ENCODE data around the gene PCMTD2. TPM values are rescaled to one million over a fixed set of nuclear protein-coding genes. Genes with fewer than 3 reads are reported as not detected.

Gene PCMTD2
- total and polyA plus RNA-seq, 10 of the 15 experiments (the other 5 are each of a cell fraction or from before 2014, with no cell fraction given) = 6.8 to 36.8 (median 16.5) TPM

DNA sequence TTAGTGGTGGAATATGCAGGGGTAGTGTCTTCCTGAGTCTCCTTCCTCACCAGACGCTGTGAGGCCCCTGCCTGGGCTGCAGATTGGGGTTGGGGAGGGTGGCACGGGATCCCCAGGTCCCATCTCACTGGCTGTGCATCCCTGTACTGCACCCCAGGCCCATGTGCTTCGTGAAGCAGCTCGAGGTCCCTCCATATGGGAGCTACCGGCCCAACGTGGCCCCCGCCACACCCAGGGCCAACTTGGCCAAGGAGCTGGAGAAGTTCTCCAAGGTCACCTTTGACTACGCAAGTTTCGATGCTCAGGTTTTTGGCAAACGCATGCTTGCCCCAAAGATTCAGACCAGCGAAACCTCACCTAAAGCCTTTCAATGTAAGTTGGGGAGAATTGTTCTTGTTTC is 38.6 kb upstream of the PCMTD2 start:
- Histone ChIP-seq H2AFZ (ENCODE audit: control insufficient read depth, low read depth, low read length) (no peak overlapping the region), H3K79me2 (ENCODE audit: control insufficient read depth, insufficient read depth, low read length) (no peaks in the 10 kb centered on the region), H3K27ac (ENCODE audit: control insufficient read depth, insufficient read depth) (no peak overlapping the region), H3K36me3 (ENCODE audit: control insufficient read depth in 2 of 2, insufficient read depth in 2 of 2, low read length in 1 of 2) (no peaks in the 10 kb centered on the region), H3K4me1 (ENCODE audit: control insufficient read depth, insufficient read depth, low read length) (no peaks in the 10 kb centered on the region), H3K9me3 (replicated peaks; ENCODE audit: control insufficient read depth, insufficient read depth, low read length) (no peaks in the 10 kb centered on the region), H3K4me2 (ENCODE audit: control insufficient read depth, insufficient read depth) (no peak overlapping the region), H3K27me3 (replicated peaks in 1 of 2; ENCODE audit: control insufficient read depth in 2 of 2, insufficient read depth in 2 of 2, low read length in 1 of 2) (peaks cover 0 to 5% of the 10 kb centered on the region in 2 experiments; a peak in 2 of 4 replicates), H3K4me3 (no peak overlapping the region), H3K9ac (ENCODE audit: control insufficient read depth, insufficient read depth, low read length) (no peak overlapping the region), H4K20me1 (ENCODE audit: control insufficient read depth, insufficient read depth) (no peaks in the 10 kb centered on the region)
- no peak for ATAC-seq
- ChIA-PET SMC1A (ENCODE audit: uncharacterized antibody, unreplicated experiment) (no interaction called here), POLR2A (no interaction called here), RAD21 (ENCODE audit: unreplicated experiment) (no interaction called here), CTCF (no interaction called here)
- no peak for DNase-seq (ENCODE audit: low read depth, low spot score)
- TF ChIP-seq LARP7 (IDR thresholded peaks at IDR 0.05) = no peak
- TF ChIP-seq, protein P1, sequence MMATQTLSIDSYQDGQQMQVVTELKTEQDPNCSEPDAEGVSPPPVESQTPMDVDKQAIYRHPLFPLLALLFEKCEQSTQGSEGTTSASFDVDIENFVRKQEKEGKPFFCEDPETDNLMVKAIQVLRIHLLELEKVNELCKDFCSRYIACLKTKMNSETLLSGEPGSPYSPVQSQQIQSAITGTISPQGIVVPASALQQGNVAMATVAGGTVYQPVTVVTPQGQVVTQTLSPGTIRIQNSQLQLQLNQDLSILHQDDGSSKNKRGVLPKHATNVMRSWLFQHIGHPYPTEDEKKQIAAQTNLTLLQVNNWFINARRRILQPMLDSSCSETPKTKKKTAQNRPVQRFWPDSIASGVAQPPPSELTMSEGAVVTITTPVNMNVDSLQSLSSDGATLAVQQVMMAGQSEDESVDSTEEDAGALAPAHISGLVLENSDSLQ (IDR thresholded peaks at IDR 0.05) = no peak
- in situ Hi-C loops (cut with MboI) (no loop called here), intact Hi-C loops (cut with micrococcal nuclease; ENCODE audit: unreplicated experiment) (no loop called here)
- WGBS (ENCODE audit: insufficient coverage, insufficient replicate concordance, low lambda C conversion rate, missing lambda C conversion rate) = 26% methylated on average over 11 of the region's 11 CpGs
- FAIRE-seq = no peak
- BruUV-seq (replicated peaks) = no TSS peak

DNA sequence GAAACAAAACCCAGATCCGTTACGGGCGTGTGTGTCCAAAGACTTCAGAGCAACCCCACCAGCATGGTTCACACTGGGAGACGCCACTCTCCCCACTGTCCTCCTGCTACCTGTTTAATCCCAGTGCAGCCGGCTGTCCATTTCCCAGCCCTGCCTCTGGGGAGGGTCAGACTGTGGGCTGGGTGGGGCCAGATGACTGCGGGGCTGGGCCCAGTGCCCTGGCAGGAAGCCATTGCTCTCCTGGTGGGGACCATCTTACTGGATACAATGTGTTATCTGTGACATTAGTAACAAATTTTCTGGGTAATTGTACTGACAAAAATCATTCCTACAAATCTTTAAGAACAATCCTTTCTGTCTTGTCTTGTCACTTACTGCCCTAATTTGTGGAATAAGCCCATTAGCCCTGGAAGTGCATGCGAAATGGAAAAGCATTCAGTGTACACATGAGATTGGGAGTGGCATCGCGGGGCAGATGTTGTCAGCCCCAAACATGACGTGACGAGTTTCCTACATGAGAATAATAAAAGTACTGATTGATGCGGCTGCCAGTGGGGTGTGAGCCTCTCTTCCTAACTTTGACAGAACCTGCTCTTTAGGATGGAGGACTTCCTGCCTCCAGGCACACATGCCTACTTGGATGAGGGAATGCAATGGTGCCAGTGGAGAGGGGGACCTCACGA is 37.9 kb upstream of the PCMTD2 start:
- RAD21 ChIA-PET (ENCODE audit: unreplicated experiment) = no interaction called here
- CTCF ChIA-PET = no interaction called here
- BruUV-seq (replicated peaks) = no TSS peak
- H2AFZ ChIP-seq (ENCODE audit: control insufficient read depth, low read depth, low read length) = no peak overlapping the region
- no peak for ATAC-seq
- intact Hi-C loops (cut with micrococcal nuclease; ENCODE audit: unreplicated experiment) = no loop called here
- POLR2A ChIA-PET = no interaction called here
- SMC1A ChIA-PET (ENCODE audit: uncharacterized antibody, unreplicated experiment) = no interaction called here
- no peaks in the 10 kb centered on the region for H3K36me3 ChIP-seq (ENCODE audit: control insufficient read depth in 2 of 2, insufficient read depth in 2 of 2, low read length in 1 of 2)
- peaks cover 0 to 6% of the 10 kb centered on the region in 2 experiments; a peak in 2 of 4 replicates for H3K27me3 ChIP-seq (replicated peaks in 1 of 2; ENCODE audit: control insufficient read depth in 2 of 2, insufficient read depth in 2 of 2, low read length in 1 of 2)
- H3K4me2 ChIP-seq (ENCODE audit: control insufficient read depth, insufficient read depth) = no peak overlapping the region
- H3K4me3 ChIP-seq = no peak overlapping the region
- H3K79me2 ChIP-seq (ENCODE audit: control insufficient read depth, insufficient read depth, low read length) = no peaks in the 10 kb centered on the region
- no peaks in the 10 kb centered on the region for H3K9me3 ChIP-seq (replicated peaks; ENCODE audit: control insufficient read depth, insufficient read depth, low read length)
- 46% methylated on average over 13 of the region's 13 CpGs for WGBS (ENCODE audit: insufficient coverage, insufficient replicate concordance, low lambda C conversion rate, missing lambda C conversion rate)
- no peak for DNase-seq (ENCODE audit: low read depth, low spot score)
- H3K9ac ChIP-seq (ENCODE audit: control insufficient read depth, insufficient read depth, low read length) = no peak overlapping the region
- no peaks in the 10 kb centered on the region for H4K20me1 ChIP-seq (ENCODE audit: control insufficient read depth, insufficient read depth)
- no peaks in the 10 kb centered on the region for H3K4me1 ChIP-seq (ENCODE audit: control insufficient read depth, insufficient read depth, low read length)
- H3K27ac ChIP-seq (ENCODE audit: control insufficient read depth, insufficient read depth) = no peak overlapping the region
- no peak for FAIRE-seq
- in situ Hi-C loops (cut with MboI) = no loop called here
- TF ChIP-seq LARP7 (IDR thresholded peaks at IDR 0.05) = no peak
- no peak for TF ChIP-seq RCOR1 (conservative IDR thresholded peaks at IDR 0.05; ENCODE audit: low read depth, low read length)
- no peak for TF ChIP-seq NKRF (conservative IDR thresholded peaks at IDR 0.05)
- no peak for TF ChIP-seq POLR2AphosphoS2 (IDR thresholded peaks at IDR 0.05; ENCODE audit: low read depth, low read length)
- TF ChIP-seq, protein P1 (IDR thresholded peaks at IDR 0.05) = no peak
- TF ChIP-seq NFXL1 (IDR thresholded peaks at IDR 0.05; ENCODE audit: borderline replicate concordance) = no peak
- TF ChIP-seq ZNF687 (IDR thresholded peaks at IDR 0.05) = no peak

Measured in GM12878 (cell line).